ENCODE data around the gene FBXL7.
A peak's percentile ranks its signal among the peaks of the same experiment; 100 is the strongest.

The FBXL7 gene

DNA sequence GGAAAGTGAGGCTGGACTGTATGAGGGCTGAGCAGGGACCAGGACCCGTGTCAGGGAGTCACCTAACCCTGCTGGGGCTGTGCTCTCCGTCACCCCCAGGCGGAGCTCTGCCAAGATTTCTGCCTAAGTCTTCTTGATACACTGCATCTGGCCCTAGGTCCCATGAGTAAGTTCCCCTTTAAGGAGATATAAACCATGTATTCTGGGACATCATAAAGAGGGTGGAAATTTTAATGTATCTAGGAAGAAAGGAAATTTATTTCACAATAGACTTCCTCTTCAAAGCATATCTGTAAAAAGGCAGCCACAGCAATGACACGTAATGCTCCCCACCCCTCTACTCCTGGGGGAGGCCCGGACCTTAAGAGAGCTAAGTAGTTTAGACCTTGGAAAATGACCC lies 183.4 kb downstream of the FBXL7 start:
- peak; percentile 6 to 22 for DNase-seq

DNA sequence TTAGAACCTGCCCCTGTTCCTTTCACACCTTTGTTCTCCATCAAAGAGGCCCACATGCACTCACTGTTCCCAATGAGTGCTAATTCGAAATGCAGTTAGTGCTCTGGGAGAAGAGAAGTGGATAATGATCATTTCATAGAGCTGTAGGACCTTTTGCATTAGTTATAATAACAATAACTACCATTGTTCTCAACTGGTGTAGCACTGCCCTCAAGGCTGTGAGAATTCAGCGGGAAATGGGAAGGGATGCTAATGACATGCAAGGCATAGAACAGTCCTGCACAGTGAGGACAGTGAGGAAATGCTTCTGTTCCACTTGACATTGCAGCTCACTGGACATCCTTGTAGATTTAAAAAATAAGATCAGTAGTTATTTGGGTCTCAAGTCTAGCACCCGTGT lies 187.4 kb downstream of the FBXL7 start:
- DNase-seq, result no peak

DNA sequence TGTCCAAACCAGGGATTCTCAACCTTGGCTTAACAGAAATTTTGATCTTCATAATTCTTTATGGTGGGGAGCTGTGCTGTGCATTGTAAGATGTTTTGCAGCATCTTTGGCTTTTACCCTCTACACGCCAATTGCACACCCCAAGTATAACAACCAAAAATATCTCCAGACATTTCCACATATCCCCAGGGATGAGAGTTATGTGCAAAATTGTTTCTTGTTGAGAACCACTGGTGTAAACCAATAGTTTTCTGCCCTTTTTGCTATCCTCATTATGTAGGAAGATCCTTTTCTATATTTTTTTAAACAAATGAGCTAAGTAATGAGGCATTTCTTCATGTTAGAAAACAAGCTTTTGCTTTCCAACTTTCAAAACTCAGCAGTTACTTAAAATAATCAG lies 189.9 kb downstream of the FBXL7 start:
- DNase-seq, result no peak

DNA sequence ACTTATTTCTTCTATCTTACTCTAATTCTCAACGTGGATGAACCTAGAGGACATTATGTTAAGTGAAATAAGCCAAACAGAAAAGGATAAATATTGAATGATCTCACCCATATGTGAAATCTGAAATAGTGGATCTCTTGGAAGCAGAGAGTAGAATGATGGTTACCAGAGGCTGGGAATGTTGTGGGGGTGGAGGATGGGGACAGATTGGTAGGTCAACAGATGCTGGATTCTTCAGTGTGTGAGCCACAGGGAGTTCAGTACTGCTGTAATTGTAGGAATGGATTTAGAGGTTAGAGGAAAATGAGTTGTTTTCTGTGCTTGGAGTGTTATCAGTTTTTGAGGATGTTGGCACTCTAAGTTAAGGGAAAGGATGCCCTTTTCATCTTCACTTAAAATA lies 190.6 kb downstream of the FBXL7 start:
- no peak for DNase-seq

DNA sequence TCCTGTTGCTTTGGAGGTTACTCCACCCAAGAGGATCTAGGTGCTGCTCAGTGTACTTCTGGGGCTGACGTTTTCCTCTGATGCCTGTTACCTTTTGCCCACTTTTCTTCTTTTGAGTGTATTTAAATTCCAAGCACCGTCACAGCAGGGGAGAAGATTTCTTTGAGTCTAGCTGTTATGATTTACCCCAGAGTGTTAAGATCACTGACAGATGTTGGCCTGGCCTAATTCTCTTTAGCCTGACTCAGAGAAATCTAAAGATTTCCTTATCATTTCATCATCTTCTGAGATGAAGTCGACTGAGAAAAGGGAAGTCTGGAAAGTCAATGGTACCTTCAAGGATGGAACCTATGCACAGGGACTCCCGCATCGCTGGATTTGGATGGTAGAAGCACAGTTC lies 191.5 kb downstream of the FBXL7 start:
- DNase-seq, result no peak

DNA sequence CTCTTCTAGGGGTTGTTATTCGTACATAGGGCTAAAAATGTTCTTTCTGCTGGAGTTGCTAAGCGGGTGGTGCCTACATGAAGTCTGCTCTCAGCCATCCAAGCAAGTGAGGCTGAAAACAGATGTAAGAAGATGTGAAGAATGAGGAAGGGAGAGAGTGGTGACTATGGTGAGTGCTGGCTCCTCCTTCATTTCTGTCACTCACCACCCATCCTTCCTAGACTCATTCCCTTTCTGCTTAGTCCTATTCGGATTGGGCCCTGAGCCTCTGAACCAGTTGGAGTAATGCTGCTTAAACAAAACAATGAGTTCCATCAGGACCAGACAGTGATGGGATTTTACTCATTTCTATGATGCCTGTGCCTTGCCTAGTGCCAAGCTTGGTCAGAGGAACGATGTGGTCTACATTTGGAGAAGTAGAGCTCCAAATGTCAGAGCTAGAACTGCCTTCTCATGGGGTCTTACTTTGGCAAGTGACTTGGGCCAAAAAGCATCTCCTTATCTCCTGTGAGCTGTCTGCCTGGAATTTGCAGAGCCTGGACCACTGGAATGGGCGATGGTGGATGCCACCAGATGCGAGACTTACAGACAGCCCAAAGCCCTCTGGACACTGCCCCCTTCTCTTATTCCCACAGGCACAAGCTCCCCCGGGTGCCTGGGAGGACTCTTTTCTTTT lies 192.9 kb downstream of the FBXL7 start:
- DNase-seq, result no peak

DNA sequence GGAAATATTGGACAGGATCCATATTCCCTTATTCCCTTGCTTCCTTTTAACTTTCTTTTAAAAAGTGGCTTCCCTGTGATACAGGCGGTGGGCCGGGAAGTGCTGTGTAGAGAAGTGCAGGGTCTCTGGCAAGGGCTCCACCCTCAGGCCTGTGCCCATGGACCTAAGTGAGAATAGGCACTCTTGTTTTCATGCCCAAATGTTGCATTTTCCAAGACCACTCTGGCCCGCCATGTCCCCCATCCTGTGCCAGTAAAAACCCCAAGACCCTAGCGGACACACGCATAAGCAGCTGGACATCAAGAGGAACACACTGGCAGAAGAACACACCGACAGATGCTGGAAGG lies 193.4 kb downstream of the FBXL7 start:
- DNase-seq, result no peak

DNA sequence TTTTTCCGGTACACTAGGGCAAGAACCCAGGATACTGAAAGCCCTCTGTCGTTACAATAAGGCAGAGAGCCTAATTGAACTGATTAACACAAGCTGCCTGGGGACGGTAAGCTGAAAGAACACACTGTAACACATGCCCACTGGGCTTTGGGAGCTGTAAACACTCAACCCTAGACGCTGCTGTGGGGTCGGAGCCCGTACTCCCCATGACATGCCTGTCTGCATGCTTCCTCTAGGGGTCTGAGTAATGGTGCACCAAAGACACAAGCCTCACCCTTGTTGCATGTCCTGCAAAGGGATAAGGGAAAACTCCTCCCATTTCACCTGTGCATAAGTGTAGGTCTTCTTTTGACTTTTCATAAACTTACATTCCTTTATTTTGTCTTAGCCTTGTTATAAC lies 194.0 kb downstream of the FBXL7 start:
- DNase-seq, result no peak

DNA sequence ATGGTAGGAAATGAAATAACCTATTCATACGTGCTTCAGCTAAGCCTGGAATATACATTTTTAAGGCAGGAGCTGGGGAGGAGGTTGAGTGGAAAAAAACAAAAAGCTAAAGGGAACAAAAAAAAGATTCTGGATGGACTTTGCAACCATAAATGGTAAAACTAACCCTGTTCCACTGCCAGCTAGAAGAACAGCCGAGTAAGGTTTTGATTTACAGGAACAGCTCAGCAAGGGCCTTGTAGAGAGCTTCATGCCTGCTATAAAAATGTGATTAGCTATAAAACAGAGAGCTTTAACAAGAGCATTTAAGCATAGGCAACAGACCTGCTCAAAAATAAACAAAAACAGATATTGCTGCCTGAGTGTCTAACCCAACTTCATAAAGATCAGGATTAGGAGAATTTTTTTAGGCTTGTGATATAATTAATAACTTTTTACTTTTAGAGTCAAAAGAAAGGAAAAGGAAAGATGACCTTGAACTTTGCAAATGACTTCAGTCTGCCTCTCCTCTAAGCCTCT lies 194.8 kb downstream of the FBXL7 start:
- no peak for DNase-seq

DNA sequence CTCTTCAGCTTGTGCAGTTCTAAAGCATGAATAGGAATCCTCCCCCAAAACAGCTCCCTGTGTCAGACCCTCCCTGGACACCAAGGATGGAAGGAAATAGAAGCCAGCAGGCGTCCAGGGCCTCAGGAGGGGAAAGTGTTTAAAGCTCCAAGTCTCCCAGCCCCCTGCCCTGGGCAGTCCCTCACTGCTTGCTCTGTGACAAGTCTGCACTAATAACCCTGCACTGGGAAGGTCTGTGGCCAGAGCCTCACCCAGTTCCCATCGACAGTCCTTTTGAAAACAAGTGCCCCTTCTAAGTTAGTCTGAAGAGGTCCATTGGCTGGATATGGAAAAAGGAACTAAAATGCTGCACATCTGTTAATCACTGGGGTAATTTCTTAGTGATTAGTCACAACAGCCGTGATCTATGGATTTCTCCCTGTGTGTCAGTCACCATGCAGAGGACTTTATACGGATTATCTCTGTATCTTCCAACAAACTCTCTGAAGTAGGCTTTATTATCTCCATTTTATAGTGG lies 195.3 kb downstream of the FBXL7 start:
- no peak for DNase-seq

DNA sequence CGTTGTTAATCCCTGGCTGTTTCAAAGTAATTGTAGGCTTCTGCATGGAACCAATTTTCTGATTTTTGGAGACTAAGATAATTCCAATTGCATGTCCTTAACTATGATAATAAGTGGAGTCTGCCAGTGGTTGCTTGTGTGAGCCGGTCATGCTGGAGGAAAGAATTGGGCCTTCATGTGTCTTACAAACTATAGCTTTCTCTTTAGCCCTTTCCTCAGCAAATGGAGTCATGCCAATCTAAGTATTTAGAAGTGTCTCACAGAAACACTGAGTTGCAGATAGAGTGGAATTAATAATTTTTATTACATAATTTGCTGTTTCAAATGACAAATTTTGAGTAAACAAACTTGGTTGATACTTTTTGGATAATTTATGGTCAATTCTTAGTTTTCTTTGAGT lies 200.4 kb downstream of the FBXL7 start:
- DNase-seq, result no peak

DNA sequence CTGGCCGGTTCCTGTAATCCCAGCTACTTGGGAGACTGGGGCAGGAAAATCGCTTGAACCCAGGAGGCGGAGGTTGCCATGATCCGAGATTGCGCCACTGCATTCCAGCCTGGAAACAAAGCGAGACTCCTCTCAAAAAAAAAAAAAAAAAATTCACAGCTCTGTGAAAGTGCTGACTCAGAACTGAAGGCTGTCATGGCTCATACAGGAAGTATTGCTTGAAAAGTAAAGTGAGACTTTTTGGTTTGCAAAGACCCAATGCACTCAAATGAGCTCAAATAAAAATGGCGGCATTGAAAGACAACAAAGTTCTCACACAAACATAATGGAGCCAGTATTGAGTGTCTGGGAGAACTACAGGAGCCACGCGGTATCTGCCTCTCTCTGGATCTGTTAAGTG lies 202.1 kb downstream of the FBXL7 start:
- no peak for DNase-seq

DNA sequence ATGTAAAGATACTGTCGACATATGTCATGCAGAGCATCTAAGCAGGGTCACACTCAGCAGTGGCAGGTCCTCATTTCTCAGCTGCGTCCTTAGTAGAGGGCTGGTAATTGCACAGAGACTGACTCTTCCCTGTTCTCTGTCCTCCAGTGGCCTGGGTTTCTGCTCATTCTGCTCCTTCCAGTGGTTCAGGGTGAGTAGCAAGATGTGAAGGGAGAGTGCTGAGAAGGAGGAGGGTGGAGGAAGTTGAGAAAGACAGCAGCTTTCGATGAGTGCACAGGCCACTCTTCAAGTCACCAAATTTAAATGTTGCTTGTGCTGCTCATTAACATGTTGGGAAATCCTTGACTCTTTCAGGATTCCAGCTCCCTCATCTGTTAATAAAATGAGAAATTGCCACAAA lies 203.9 kb downstream of the FBXL7 start:
- DNase-seq, result no peak

DNA sequence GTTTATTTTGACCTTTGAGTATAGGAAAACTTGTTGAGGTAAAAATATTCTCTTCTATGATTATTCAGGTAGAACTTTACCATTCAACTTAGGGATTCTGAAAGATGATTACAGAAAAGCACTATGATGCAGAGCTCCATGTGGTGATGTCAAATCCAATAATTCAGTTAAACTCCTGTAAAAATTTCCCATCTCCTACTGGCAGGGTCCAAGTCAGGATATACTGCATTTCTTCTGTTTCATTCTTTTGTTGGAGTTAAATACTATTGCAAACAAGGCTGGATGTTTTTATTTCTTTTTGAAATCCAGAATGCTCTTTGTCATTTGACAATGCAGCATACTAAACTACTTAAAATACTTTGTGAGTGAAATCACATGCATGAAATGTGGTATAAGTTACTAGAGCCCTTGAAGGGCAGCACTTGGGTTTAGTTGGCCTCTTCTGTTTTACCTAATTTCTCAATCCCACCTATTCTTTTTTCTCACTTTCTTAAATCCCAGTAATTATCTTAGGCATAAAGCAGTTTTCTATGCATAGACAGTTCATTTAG lies 204.5 kb downstream of the FBXL7 start:
- DNase-seq, result no peak

DNA sequence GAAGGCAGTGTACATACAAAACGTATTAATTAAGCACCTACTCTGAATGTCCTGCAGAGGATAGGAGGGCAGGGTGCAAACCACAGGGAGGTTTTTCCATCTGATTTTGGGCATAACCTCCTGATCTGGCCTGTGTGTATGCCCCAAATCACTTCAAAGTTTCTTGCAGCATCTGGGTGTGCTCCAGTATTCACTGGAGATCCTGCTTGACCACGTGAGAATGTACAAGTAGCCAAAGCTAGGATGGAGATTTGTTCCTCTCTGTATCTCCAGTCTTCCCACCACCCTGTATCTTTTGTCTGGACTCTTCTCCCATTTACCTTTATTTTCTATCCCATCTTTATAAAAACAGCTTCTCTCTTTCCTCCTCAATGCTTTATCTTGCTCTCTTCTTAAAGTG lies 207.7 kb downstream of the FBXL7 start:
- DNase-seq, result no peak

DNA sequence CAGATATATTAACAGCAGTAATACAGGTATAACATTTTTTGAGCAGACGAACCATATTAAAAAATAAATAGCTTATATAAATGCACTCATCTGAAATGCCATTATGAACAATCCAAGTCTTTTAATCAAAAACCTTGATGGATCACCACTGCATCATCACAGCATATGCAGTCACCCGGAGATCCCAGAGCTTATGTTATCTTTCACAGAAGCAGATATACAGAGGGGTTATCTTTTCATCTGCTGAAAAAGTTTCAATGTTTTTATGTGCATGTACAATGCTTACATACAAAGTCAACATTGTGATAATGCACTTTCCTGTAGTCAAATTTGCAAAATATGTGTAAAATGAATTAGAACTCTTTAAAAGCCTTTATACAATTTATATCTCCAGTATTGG lies 211.9 kb downstream of the FBXL7 start:
- no peak for DNase-seq

DNA sequence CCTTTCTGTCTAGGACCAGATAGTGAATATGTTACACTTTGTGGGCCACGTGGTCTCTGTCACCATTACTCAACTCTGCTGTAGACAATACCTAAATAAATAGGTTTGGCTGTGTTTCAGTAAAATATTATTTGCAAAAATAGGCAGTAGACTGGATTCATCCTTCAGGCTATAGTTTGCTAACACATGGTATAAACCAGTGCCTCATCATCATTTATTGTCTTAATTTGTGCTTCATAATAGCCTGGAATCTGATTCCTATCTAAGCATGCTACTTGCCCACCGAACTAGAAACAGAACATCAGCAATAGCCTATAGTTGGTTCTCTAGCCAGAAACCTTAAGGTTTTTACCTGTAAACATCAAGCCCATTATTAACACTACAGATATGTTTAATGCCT lies 215.6 kb downstream of the FBXL7 start:
- DNase-seq, result no peak

DNA sequence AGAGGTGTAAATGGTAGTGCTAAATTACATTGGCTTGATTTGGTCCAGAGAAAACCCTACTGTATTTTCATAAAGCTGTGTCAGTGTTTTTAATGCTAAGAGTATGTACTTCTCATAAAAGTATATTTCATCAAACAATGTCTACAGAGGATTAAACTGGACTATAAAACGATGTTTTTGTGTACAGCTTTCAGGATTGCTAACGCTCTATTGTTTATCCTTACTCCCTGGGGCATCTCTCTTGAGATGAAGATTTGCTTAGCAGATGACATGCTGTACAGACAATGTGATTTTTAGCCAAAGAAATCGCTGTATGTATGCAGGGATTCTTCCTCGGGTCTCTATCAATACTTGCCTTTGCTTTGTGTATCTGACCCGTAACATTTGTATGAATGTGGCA lies 216.0 kb downstream of the FBXL7 start:
- DNase-seq, result no peak

DNA sequence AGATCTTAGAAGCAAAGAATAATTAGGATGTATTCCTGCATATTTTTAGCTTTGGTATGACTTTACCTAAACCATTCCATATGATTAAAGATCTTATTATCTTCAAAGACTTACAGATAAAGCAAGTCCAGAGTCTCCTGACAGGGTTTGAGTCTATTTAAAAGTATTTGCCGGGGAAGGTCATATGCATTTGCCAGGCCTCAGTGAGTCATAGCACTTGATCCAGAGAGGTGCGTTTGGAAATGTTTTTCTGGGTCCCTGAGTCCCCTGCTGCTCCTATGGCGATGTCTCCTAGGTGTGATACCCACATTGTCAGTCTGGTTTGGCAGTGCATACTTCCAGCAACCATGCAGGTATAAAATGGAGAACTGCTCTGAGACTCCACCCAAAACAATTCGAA lies 217.0 kb downstream of the FBXL7 start:
- DNase-seq, result no peak

DNA sequence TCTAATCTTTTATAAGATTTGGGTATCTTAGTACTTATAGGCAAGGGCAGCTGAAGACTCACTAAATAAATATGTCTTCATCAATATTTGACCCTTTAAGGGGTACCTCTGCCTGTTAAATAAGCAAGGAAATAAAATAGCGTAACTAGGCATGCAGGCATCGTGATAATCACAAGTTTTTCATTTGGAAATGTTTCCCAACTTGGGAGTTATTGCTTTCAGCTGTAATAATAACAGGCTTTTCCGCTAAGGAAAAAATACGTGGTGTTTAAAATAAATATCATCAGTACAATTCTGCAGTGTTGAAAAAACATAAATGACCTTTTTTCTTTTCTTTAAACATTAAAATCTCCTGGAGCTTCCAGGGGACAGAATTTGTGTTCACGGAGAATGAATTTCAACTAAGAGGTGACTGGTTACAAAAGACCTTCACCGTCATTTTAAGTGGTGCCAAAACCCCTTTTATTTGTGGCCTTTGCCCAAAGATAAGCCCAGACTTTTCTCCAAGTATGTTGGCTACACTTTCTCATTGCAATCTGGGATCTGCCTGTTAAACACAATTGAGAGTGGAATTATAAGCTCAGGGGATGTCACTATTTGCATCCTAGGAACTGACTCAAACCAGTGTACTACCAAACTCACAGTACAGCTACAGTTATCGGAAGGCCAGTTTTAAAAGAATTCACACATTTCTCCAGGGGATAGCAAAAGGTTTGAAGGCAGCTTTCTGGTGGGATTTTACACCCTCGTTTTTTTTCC lies 218.6 kb downstream of the FBXL7 start:
- no peak for DNase-seq

DNA sequence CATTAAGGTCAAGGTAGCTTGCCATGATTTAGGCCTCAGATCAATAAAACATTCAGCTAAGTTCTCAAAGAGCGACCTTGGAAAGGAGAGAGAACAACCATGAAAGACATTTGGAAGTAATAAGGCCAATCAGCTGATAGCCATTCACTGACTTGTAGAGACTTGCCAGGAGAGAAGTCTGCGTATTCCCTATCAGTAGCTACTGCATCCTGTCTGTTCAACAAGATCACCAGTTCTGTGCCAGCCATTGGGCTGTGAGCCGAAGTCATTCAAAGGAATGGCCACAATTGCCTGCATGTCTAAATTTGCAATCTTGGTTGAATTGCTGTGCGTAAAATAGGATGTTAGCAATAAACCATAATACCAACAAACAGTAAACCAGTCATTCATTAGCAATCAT lies 219.8 kb downstream of the FBXL7 start:
- DNase-seq, result no peak

DNA sequence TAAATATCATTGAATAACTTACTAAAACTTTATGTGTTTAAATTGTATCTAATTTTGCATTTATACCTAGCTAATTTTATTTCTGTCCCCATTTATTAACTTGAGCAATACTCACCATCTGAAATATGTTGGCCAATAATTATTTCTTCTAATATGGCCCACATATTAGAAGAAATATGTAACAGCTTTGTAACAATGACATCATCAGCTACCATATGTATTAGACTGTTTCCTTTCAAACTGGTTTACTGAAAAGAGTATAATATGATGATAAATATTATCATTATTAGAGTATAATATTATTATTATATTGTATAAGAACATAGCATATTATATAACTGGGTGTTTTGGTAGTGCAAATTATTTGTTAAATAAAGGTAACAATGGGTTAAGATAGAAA lies 220.5 kb downstream of the FBXL7 start:
- no peak for DNase-seq

DNA sequence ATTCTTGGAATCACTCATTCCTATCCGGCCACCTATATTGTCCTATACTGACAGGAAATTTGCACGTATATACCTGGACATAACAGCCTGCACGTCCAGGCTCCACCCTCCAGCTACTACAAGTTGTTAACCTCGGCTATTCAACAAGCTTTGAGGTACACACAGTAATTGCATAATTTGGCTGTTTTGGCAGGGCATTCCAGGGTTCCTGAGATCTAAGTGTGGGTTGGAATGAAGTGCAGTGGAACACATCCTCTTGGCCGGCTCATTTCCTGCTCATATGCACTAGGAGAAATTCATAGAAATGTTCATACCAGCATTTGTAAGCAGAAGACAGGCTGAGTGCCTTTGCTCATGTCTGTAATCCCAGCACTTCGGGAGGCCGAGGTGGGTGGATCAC lies 222.3 kb downstream of the FBXL7 start:
- no peak for DNase-seq

DNA sequence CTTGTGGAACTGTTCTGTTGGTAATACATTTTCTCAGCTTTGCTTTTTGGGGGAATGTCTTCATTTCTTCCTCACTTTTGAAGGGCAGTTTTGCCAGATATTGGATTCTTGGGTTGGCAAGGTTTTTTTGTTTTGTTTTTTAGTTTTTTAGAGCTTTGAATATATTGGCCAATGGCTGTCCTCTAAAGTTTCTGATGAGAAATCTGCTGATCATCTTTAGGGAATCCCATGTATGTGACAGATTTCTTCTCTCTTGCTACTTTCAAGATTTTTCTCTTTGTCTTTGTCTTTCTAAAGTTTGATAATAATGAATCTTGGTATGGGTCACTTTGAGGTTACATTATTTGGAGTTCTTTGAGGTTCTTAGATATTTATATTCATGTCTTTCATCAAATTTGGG lies 227.4 kb downstream of the FBXL7 start:
- no peak for DNase-seq
